Activated CD4-positive, CD25-positive, alpha-beta regulatory T cell (primary cell): Measurements from ENCODE around the gene CRIP1.

Source experiments
- DNase-seq, 4 experiments: peaks; one replicate each; lab custom pipeline; 2025; lab: John Stamatoyannopoulos, UW

CRIP1 gene

DNA sequence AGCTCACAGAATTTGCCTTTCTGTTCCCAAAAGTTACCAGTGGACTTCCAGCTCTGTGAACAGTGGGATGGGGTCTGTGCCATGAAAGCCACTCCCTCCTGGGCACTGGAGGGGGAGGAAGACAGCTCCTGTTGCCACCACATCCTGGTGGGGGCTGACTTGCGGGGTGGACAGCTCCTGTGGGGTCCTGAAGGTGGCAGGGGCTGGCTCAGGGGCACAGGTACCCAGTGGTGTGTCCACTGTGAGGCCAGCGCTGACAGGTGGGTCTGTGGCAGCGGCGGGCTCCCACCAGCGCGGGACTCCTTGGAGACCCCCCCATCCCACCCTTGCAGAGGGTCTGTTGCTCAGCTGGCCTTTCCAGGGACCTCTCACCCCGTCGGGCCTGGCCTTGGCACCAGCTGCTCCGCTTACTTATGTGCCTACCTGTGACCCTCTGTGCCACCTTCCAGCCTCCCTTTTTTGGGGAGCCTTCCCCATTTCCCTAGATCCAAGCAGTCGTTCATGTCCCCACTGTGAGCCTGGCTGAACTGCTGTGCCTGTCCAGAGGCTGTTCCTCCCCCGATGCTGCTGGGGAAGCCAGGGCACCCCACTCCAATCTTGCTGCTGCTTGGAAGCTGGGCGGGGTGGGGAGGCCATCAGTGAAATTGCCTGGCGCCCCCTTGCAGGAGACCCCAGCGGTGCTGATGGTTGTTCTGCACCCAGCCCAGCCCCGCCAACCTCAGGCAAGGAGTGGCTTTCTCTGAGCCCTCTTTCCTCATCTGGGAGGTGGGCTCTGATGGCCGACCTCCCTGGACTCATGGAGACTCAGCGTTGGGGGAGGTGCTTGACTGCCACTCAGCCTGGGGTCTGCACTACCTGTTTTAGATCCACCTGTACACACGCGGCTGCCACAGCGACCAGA, 6.5 kb downstream of the CRIP1 start:
- DNase-seq, result no peak

DNA sequence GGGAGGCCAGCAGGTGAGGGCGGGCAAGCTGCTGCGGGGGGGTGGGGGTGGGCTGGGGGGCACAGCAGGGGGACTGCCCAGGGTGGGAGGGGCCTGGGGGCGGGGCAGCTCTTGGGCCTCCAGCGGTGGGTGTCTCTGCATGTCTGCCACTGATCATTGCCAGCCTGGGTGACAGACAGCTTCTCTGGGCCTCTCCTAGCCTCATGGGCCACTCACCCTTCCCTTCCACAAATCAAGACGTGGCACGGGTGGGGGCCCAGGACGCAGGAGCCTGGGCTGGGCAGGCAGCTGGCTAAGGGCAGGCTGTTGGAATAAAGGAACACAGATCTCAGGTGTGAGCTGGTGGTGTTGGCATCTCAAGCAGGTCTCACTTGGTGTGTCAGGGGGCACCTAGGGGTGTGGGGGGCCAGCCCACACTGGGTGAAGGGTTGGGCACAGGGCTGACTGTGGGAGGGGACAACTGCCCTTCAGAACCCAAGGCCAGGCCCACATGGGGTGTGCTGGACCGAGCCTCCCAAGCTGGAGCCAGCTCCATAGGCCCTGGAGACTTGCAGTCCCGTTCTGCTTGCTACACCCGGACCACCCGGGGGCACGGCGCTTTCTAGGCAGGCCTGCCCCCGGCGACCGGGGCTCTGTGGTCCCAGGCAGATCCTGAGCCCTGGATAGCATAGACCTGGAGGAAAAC, 7.4 kb downstream of the CRIP1 start:
- no peak for DNase-seq

DNA sequence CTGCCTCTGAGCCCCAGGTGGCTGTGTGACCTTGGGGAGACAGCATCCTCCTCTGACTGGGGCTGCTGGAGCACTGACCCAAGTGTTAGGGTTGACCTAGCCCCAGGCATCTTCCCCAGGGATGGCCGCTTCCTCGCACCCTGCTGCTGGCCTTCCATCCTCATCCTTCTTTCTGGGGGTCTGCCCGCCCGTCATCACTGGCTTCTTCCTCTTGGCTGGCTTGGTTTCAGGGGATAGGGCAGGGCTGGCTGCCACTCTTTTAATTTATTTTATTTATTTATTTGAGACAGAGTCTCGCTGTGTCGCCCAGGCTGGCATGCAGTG, 7.9 kb downstream of the CRIP1 start:
- no peak for DNase-seq

DNA sequence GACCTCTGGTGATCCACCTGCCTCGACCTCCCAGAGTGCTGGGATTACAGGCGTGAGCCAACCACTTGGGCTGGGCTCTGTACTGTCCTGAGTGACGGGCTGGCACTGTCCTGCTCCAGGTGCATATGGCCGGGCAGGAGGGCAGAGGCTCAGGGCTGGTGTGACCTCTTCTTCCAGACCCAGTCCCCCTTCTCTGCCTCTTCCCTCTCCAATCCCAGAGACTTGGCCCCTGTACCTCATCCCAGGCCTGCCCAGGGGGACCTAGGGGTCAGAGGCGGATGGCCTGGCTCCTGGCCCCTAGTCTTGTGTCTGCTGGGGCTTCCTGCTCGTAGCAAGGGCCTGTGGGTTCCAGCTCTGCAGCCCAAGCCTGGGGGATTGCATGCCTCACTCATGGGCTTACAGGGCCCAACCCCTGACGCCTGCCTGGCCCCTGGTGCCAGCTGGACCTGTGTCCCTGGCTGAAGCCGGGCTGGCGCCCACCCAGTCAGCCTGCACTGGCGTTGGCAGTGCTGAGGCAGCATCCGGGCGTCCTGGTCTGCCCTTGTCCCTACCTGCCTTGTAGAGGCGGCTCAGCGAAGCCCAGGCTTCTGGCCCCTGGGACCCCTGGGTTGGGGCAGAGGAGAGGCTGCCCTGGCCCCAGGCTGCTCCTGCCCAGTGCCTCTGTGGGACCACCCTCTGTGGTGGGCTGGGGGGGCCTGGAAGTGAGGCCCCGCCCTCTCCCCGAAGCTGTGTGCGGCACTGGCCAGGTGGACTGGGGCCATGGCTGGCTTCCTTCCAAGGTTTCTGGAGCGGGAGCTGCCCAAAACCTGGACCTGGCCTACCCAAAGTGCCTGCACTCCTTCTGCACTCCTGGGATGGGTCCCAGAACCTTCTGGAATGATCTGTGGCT, 8.7 kb downstream of the CRIP1 start:
- DNase-seq, result no peak

DNA sequence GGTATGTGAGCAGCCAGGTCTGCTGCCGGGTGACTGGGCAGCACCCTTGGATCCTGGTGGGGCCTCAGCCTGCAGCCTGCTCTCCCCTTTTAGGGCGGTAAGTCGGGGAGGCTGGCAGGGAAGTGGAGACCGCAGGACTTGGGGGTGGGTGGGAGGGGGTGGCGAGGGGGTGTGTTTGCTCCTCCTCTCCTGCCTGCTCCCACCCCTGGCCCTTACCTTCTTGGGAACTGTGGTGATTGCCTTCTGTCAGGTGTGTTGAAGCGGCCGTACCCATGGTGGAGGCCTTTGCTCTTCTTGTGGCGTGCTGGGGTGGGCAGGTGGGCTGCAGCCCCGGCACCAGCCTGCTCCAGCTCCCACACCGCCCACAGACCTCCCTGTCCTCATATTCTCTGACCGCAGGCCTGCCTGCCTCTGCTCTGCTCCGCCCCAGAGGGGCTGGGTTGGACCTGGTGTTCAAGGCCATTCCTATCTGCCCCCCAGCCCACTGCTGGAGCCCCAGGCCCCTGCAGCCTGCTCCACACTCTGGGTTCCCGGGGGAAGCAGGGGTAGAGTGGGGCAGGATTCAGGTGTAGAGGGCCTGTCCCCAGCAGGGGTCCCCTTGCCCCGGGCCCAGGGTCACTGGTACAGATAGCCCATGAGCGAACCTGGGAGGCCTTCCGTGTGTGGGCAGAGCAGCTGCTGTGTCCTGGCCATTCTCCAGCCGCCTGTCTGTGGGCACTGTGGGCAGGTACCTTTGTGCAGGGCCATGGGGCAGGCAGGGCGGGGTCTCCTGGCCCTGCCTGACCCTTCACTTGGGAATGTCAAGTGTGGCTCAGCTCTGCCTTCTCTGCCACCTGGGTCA, 9.5 kb downstream of the CRIP1 start:
- DNase-seq, result no peak

DNA sequence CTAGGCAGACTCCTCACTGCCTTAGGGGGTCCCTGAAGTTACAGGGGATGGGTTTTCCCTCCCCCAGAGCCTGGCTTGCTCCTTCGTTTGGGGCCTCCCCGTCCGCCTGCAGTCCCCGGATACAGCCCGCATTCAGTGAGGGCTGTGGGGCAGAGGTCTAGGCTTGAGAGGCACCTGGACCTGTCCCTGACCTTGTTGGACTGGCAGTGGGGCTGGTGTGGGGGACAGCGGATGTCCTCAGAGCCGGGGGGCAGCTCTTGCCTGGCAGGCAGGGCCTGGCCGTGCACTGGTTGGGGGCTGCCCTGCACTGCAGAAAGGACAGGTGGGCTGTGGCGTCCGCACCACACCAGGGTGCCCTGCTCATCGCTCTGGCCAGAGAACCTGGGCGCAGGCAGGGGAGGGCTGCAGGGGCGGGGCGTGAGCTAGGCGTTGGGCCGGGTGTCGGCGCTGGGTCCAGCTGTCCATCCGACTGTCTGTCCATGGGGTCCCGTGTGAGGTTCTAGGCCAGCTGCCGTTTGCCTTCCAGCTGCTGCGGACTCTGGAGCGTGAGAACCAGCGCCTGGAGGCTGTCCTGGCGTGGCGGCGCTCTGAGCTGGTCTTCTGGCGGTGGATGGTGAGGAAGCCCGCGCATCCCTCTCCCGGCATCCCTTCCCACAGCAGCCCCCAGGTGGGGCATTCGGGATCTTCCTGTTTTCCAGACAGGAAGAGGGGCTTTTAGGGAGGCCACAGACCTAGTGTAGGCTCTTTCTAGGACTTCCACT, 10.3 kb downstream of the CRIP1 start:
- no peak for DNase-seq

DNA sequence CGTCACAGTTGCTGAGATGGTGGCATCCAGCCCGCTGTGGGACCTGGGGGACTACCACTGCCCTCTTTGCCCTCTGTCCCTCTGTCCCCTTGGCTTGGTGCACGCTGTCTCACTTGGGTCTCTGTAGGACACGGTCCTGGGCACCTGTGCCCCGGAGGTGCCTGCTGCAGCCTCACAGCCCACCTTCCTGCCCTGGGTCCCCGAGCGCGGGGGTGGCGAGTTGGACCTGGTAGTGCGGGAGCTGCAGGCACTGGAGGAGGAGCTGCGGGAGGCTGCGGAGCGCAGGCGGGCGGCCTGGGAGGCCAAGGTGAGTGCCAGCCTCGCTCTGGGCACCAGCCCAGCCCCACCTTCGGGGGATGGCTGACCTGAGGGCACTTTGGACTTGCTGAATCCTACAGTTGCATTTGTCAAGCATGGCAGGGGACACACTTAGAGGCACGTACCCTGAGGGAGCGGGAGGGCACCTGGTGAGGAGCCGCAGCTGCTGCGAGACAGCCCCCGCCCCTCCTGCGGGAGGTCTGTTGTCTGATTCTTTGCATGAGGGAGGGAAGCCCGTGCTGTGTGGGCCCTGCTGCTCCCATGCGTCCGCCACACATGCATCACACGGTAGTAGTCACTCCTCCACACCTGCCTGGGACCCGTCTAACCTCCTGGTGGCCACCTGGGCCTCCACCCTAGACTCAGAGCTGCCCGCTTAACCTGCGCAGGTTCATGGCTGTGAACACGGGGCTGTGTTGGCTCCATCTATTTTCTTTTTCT, 11.2 kb downstream of the CRIP1 start:
- no peak for DNase-seq

DNA sequence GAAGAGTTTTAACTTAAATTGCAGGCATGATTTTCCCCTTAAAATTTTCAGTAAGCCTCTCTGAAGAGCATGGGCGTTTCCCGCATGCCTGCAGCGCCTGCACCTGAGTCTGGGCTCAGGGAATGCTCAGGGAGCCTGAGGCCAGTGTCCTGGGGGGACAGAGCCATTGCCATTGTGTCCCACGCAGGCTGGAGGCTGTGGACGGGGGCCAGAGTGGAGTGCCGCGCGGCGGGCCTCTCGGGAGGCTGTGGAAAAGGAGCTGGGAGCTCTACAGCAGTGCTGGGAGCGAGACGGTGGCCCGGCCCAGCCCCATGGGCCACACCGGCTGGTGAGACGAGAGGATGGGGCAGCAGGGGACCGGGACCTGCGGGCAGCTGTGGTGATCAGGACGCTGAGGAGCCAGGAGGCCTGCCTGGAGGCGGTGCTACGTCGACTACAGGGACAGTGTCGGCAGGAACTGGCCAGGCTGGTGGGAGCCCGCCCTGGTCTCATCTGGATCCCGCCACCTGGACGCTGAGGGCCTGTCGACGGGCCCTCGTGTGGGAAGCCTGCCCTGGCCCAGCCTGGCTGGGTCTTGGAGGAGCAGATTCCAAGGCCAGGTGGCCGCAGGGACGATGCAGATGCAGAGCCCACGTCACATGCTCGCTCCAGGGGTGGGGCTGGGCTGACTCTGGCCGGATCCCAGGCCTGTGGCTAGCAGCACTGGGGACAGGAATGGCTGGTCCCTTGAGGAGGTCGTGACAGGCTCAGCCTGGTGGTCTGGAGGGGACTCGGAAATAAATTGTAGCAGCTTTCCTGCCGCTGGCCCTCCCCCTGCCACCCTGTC, 12.0 kb downstream of the CRIP1 start:
- DNase-seq, result no peak

DNA sequence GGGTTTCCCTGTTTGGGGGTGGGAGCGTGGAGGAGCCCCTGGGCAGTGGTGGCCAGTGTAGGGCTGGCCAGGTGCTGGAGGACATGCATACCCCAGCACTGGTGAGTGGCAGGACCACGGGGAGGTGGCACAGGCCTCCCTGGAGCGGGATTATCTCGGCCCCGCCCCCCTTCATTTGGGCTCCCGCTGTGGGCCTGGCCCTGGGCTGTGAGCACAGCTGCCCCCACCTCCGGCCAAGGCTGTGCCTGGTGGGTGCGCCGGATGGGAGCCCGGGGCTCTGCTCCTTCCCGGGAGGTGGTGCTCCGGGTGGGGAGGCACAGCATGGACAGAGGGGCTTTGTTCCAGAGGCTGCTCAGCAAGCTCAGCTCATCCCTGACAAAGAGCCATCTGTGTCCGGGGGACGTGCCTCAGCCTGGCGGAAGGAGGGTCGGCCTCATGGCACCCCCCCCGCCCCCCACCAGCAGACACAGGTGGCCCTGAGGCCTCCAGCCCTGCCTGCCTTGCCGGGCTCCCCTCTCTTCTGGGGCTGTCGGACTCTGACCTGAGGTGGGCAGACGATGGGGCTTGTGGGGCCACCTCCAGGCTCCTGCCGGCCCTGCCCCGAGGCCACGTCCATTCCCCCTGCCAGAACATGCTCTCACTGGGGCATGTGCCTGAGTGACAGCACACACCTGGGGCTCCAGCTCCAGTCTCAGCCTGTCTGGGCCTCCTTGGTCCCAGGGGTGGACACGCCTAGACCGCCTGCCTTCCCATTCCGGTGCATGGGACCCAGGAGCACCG, 12.8 kb downstream of the CRIP1 start:
- no peak for DNase-seq

DNA sequence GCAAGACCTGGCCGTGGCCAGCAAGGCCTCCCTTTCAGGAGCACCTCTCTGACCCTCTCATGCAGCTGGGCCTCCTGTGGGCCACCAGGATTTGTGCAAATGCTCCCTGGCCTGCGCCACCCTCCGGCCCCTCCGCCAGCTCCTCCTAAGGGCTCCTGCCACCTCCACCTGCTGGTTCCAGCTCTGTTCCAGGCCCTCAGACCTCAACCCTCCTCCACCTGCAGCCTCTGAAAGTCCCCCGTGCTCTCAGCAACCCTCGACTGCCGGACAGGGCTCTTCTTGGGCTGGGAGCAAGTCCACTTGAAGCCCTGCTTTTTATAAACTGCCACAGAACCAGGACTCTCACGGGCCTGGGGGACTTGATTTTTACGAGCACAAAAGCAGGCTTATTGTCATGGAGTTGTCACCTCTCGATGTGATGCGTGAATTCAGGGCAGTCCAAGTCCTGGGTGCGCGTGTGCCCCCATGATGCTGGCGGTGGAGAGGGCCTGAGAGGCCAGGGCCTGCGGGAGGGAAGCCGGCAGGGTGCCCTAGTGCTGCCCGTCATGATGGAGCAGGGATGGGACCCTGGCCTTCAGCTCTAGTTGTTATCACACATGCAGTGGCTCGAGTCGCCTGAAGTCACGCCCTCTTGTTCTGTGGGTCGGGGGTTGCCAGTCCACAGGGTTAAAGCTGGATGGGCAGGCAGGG, 13.5 kb downstream of the CRIP1 start:
- DNase-seq, result no peak

DNA sequence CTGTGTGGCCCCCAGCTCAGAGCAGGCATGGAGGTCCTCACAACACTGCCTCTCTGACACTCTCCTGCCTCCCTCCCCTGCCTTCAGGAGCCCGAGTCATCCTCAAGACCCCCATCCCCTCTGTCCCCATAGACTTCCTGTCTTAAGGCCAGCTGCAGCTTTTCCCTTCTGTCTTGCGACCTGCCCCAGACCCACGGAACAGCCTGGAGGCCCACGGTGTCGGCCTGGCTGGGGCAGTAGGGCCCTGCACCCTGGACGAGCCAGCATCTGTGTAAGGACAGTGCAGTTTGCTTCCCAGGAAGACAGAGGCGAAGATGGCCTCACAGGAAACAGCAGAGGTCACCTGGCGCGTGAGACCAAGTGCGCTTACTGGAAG, 14.0 kb downstream of the CRIP1 start:
- DNase-seq, result no peak

DNA sequence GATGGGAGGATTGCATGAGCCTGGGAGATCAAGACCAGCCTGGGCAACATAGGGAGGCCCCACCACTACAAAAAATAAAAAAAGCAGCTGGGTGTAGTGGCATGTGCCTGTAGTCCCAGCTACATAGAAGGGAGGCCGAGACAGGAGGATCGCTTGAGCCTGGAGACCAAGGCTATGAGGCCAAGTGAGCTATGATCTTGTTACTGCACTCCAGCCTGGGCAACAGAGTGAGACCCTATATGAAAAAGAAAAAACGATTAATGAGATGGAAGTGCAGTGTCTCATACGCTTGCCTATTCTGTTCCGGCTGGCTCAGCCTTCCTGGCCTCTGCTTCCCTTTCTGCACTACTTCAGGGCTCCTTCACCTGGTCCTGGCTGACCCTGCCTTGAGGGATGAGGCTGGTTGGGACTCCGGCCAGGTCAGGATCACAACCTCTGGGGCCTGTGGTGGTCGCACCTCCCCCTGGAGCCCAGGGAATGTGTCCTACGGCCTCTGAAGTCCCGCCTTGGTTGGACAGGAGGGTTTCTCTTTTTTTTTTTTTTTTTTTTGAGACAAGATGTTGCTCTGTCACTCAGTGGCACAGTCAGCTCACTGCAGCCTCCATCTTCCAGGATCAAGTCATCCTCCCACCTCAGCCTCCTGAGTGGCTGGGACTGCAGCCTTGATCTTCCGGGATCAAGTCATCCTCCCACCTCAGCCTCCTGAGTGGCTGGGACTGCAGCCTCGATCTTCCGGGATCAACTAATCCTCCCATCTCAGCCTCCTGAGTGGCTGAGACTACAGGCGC, 15.0 kb downstream of the CRIP1 start:
- DNase-seq, result no peak

DNA sequence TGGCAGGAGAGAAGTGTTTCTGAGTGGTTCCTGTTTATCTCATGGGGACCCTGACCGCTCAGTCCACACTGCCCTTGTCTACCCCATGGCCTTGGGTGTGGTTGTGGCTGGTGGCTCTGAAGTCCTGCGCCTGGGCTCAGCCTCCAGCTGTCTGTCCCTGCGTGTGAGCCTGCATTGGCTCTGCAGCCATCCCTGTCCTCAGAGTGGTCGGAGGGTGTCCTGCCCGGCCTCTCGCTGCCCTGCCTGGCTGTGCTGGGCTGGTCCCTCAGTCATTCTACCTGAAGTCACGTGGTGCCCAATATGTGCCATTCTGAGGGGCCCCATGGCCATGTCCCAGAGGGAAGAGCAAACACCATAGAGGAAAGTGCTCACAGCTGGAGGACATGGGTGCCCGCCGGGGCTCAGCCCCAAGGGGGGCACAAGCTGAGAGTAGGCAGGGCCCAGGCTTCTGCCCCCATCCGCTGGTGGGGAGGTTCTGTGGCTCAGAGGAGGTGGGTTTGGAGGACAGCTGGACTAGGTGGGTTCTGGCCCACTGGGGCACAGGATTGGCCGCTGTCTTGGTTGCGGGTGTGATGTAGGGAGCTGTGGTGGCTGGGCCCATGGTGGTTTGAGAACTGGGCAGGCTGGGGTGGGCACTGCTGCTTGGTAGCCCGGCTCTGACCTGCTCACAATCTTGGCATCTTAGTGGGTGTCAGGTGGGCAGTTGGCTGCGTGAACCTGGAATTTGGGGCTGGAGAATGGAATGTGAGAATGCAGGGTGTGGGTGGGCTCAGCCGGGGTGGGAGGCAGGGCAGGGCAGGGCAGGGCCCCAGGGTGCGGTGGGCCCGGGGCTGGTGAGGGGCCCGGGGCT, 16.0 kb downstream of the CRIP1 start:
- no peak for DNase-seq

DNA sequence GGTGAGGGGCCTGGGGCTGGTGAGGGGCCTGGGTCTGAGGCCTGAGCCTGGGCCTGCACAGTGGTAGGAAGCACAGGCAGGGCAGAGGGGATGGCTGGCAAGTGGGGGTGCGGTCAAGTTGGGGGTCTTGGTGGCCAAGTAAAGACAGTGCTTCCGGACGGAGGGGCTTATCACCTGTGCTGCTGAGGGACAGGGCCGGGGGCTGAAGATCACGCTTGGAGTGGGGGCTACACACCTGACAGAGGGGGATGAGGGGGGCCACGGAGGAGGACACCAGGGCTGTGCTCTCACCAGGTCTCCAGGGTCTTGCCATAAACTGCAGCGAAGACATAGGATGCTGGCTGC, 16.6 kb downstream of the CRIP1 start:
- no peak for DNase-seq

DNA sequence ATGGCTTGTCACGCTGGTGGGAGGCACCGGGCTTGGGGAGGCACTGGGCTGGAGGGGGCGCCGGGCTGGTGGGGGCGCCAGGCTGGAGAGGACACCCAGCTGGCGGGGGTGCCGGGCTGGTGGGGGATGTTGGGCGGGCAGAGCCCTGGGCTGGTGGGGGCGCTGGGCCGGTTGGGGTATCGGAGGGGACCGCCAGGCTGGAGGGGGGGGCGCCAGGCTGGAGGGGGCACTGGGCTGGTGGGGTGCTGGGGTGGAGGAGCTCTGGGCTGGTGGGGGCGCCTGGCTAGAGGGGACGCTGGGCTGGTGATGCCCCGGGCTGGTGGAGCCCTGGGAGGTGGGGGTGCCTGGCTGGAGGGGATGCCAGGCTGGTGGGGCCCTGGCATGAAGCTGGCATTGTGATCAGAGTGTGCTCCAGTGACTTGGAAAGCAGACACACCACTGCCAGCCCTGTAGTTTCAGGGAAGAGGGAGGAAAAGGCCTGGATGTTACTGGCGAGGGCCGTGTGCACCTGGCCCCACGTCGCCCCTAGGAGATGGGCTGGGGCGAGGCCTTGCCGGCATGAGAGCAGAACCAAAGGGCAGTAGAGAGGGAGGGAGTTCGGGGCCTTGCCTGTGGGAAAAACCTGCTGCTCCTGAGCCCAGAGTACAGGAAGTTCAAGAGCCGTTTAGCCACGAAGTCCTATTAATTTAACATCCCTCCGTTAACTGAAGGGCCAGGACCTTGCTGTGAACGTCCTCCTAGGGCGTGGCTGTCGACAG, 17.4 kb downstream of the CRIP1 start:
- no peak for DNase-seq

DNA sequence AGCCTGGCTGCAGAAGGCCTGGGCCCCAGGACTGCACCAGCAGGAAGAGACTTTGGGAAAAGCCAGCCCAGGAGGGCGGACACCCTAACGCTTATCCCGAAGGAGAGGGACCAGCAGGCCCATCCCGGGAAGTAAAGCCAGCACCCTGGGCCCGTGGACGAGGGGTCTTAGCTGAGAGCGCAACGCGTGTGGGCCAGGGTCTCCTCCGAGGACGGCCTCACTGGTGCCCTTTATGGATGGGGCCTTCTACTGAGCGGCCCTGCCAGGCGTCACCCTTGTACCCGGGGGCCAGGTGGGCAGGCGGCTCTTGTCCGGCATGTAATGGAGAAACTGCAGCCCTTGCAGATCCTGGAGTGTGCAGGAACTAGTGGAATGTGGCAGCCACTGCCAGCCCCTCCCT, 18.4 kb downstream of the CRIP1 start:
- no peak for DNase-seq
